Kidney (tissue), 14 donors: ENCODE measurements around the gene THSD4. TPM values are rescaled to one million over a fixed set of nuclear protein-coding genes. Genes with fewer than 3 reads are reported as not detected.

Experiments used
- DNase-seq, 5 donors: peaks; one replicate each; pipeline ENCODE4 v3.0.0-alpha.2; 2013 to 2020
- FAIRE-seq: peaks from 2 replicates; lab custom pipeline; 2012; peaks lifted over from hg19 to GRCh38; lab: Jason Lieb, UNC
- H3K27ac ChIP-seq, 2 donors: one replicate each; pipeline ENCODE4 v1.7.0; 2013; ENCODE audit warnings: low read depth in 2 of 2, low read length in 2 of 2, inconsistent platforms in 1 of 2
- H3K27me3 ChIP-seq: one replicate; pipeline ENCODE4 v1.7.1; 2013; ENCODE audit warnings: low read length, inconsistent platforms; ENCODE audit not compliant: control insufficient read depth, insufficient read depth
- H3K36me3 ChIP-seq, 3 donors: one replicate each; pipeline versions ENCODE4 v1.7.0 to v1.7.1; 2013; ENCODE audit warnings: low read length in 3 of 3, control low read depth in 1 of 3, inconsistent platforms in 1 of 3; ENCODE audit not compliant: insufficient read depth in 3 of 3, control insufficient read depth in 2 of 3
- H3K4me1 ChIP-seq, 3 donors: one replicate each; pipeline versions ENCODE4 v1.7.0 to v1.7.1; 2013; ENCODE audit warnings: low read length in 3 of 3, inconsistent platforms in 1 of 3, low read depth in 1 of 3; ENCODE audit not compliant: control insufficient read depth in 2 of 3, insufficient read depth in 2 of 3
- H3K4me3 ChIP-seq, 3 donors: one replicate each; pipeline versions ENCODE4 v1.7.0 to v1.8.1; 2013; ENCODE audit warnings: low read length in 3 of 3, control low read depth in 1 of 3, inconsistent platforms in 1 of 3
- H3K9ac ChIP-seq, 3 donors: one replicate each; pipeline versions ENCODE4 v1.7.0 to v1.7.1; 2013; ENCODE audit warnings: low read length in 3 of 3, control low read depth in 1 of 3, inconsistent platforms in 1 of 3
- H3K9me3 ChIP-seq, 3 donors: one replicate each; pipeline versions ENCODE4 v1.7.0 to v1.7.1; 2013; ENCODE audit warnings: low read length in 3 of 3, control low read depth in 1 of 3, inconsistent platforms in 1 of 3; ENCODE audit not compliant: control insufficient read depth in 2 of 3, insufficient read depth in 1 of 3
- CTCF ChIP-seq: IDR thresholded peaks from 3 replicates; pipeline ENCODE4 v1.5.1; 2012; ENCODE audit warnings: mild to moderate bottlenecking, moderate library complexity, borderline replicate concordance; ENCODE audit not compliant: insufficient read depth; ENCODE audit errors: extremely low read depth
- intact Hi-C: fragments of 100-400 bp; cut with DNase I; formaldehyde crosslinking; loops from one replicate; pipeline ENCODE4 v1.11.1; 2022
- polyA plus RNA-seq: library from polyadenylated mRNA; stranded (reverse); fragments of 350-450 nt; fragmentation: Illumina TruSeq; extraction: RNeasy Lipid Tissue Mini Kit (QIAGEN cat#74804); gene quantifications from one replicate; pipeline ENCODE4 v1.2.3, GENCODE V29; 2014; ENCODE audit warnings: low read depth, low replicate concordance; ENCODE audit not compliant: insufficient read depth
- total RNA-seq: library from RNA; stranded (reverse); fragmentation: NEBNext Ultra II Directional; extraction: Animal tissue kit (Norgen Biotek cat#: 25700); gene quantifications from one replicate; pipeline ENCODE4 v1.2.1, GENCODE V29; 2021
- donor health status: control.
- donor health status: control.
- donor health status: control.
- donor health status: control.
- donor health status: control.
- donor health status: DM: yes; HTN: yes; CAD: no.
- donor health status: Normal renal cell carcinoma (clear cell type).

THSD4 gene
- total and polyA plus RNA-seq, 2 donors from 2014 or later, result 9.4 to 36.3 TPM

DNA sequence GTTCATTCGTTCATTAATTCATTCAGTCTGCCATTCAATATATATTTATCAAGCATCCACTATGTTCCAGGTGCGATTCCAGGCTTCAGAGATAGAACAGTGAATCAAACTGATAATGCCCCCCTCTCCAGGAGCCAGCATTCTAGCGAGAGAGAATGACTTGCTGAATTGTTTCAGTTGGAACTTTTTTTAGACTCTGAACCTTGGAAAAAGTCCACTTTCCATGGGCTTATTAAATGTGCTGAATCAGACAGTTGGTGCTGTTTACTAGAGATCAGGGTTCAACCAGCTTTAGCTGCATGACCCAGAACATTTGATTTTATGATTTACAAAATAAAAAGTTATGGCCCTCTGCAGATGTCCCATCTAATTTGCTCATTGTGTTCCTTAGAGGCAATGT is 213.2 kb downstream of the THSD4 start:
- peak; percentile 33 for FAIRE-seq
- H3K9ac ChIP-seq, result no peak overlapping the region
- DNase-seq, result peak in 1 of 5 donors; percentile 75
- H3K4me1 ChIP-seq, result peaks cover 3 to 38% (median 12%) of the 10 kb centered on the region in 3 donors
- no peak for TF ChIP-seq CTCF
- H3K9me3 ChIP-seq, result no peaks in the 10 kb centered on the region
- no peaks in the 10 kb centered on the region for H3K27me3 ChIP-seq
- intact Hi-C loops, result no loop called here
- no peaks in the 10 kb centered on the region for H3K36me3 ChIP-seq
- H3K4me3 ChIP-seq, result no peak overlapping the region
- peak overlapping the region; percentile 74 to 90 for H3K27ac ChIP-seq

DNA sequence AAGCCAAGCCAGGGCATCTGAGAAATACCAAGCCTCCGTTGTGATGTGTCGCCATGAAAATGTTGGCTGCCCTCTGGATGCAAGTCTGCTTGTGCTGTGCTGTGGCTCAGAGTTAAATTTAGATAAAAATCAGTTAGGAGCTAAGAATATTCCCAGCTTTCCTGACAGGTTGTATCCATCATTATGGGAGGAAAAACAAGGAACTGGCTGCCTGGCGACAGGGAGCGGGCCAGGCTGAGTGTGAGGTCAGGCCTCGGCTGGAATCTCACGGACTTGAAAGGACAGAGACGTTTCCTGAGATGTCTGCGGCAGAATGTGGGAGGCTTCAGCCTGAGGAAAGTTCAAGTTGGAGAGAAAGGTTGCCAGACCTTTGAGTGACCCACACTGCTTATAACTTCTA is 213.8 kb downstream of the THSD4 start:
- no peak for FAIRE-seq
- Histone ChIP-seq H3K4me3 (no peak overlapping the region), H3K27me3 (no peaks in the 10 kb centered on the region), H3K27ac (peak overlapping the region; percentile 72 to 90), H3K36me3 (no peaks in the 10 kb centered on the region), H3K9me3 (no peaks in the 10 kb centered on the region), H3K9ac (peak overlapping the region in 1 of 3 donors; percentile 20), H3K4me1 (peaks cover 3 to 38% (median 12%) of the 10 kb centered on the region in 3 donors)
- intact Hi-C loops, result no loop called here
- no peak for TF ChIP-seq CTCF
- peak in 4 of 5 donors; percentile 68 to 91 (median 86) for DNase-seq

DNA sequence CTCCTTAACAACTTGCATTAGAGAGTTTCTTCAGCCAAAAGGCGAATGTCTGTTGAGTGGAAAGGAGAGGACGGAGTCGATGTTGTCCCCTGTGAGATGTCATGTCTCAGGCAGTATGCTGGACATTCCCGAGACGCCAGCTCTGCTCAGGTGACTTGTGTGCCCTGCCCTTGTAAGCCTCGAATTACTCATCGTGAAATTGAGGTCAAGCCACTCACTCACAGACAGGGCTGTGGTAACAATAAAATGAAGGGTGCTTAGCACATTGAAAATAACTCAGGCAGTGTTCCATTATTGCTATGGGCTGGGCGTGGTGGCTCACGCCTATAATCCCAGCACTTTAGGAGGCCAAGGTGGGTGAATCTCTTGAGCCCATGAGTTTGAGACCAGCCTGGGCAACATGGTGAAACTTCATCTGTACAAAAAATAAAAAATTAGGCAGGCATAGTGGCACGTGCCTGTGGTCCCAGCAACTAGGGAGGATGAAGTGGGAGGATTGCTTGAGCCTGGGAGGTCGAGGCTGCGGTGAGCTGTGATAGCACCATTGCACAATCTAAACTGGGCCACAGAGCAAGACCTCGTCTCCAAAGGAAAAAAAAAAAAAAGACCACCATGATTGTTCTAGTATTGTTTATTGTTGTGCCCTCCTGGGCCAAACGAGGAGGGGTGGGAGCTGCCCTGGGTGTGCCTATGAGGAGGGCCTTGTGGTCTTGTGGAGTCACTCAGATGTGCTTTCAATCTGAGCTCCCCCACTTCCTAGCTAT is 214.4 kb downstream of the THSD4 start:
- H3K27ac ChIP-seq, result peak overlapping the region; percentile 72 to 90
- H3K9me3 ChIP-seq, result no peaks in the 10 kb centered on the region
- H3K36me3 ChIP-seq, result no peaks in the 10 kb centered on the region
- peak overlapping the region in 1 of 3 donors; percentile 20 for H3K9ac ChIP-seq
- H3K4me1 ChIP-seq, result peaks cover 3 to 38% (median 12%) of the 10 kb centered on the region in 3 donors
- no peak overlapping the region for H3K4me3 ChIP-seq
- H3K27me3 ChIP-seq, result no peaks in the 10 kb centered on the region
- intact Hi-C loops, result no loop called here
- peak in 3 of 5 donors; percentile 25 to 60 (median 53) for DNase-seq
- no peak for TF ChIP-seq CTCF
- no peak for FAIRE-seq
